T-helper 2 cell treated with Interferon-gamma antibody and Interleukin-4, amounts not matched to agents 5 μg/mL and 100 μg/mL, for 36 hours (primary cell): ENCODE results near the gene TMPRSS13.
A peak's percentile ranks its signal among the peaks of the same experiment; 100 is the strongest.
"Not testable (repeated sequence)": the region's sequence is repeated elsewhere in the genome, so short reads cannot be mapped to it uniquely, and the experiment has no call there.

ENCODE experiments used
- DNase-seq: peaks from one replicate; pipeline ENCODE4 v3.0.0; 2021; ENCODE audit warnings: low spot score
- H3K27ac Mint-ChIP-seq: one replicate; pipeline ENCODE4 v1.8.0; 2021; ENCODE audit warnings: mild to moderate bottlenecking, mixed read lengths
- H3K27me3 Mint-ChIP-seq: one replicate; pipeline ENCODE4 v1.8.0; 2021; ENCODE audit warnings: low read depth, mixed read lengths
- H3K36me3 Mint-ChIP-seq: one replicate; pipeline ENCODE4 v1.8.0; 2021; ENCODE audit warnings: low read depth, mixed read lengths
- H3K4me1 Mint-ChIP-seq: one replicate; pipeline ENCODE4 v1.8.0; 2021; ENCODE audit warnings: low read depth, mixed read lengths
- H3K4me3 Mint-ChIP-seq: one replicate; pipeline ENCODE4 v1.8.0; 2022; ENCODE audit warnings: mild to moderate bottlenecking, moderate library complexity, mixed read lengths
- H3K9me3 Mint-ChIP-seq: one replicate; pipeline ENCODE4 v1.8.0; 2021; ENCODE audit warnings: mixed read lengths

Gene TMPRSS13

GRCh38 chr11:117929142-117929915 lies at the start of gene TMPRSS13:
Gene TMPRSS13, minus strand, starts transcription at chr11:117929402. Its CDS starts 95 bp downstream, at chr11:117929307.
- H3K4me3 Mint-ChIP-seq, result peak within 1 kb of the TSS; percentile 73
- H3K27me3 Mint-ChIP-seq, result no peaks in the 10 kb centered on the region
- no peaks in the 10 kb centered on the region for H3K36me3 Mint-ChIP-seq
- no peak for DNase-seq
- H3K4me1 Mint-ChIP-seq, result peaks cover 44% of the 10 kb centered on the region
- H3K27ac Mint-ChIP-seq, result peak within 1 kb of the TSS; percentile 92
- H3K9me3 Mint-ChIP-seq, result no peaks in the 10 kb centered on the region

- Mint-ChIP-seq H3K27ac (peak overlapping the region; percentile 70), H3K27me3 (no peaks in the 10 kb centered on the region), H3K36me3 (peaks cover 59% of the 10 kb centered on the region), H3K4me3 (peak overlapping the region; percentile 22), H3K9me3 (peaks cover 6% of the 10 kb centered on the region), H3K4me1 (peaks cover 68% of the 10 kb centered on the region)
- no peak for DNase-seq
These were observed 49.8 kb upstream of the TMPRSS13 start for GRCh38 chr11:117978991-117979390.

GRCh38 chr11:117978291-117978910 lies 49.2 kb upstream of the TMPRSS13 start:
- Mint-ChIP-seq H3K4me1 (peaks cover 65% of the 10 kb centered on the region), H3K36me3 (peaks cover 55% of the 10 kb centered on the region), H3K27ac (peak overlapping the region; percentile 79)
- not testable (repeated sequence) for H3K4me3 Mint-ChIP-seq, H3K27me3 Mint-ChIP-seq, H3K9me3 Mint-ChIP-seq, DNase-seq

- not testable (repeated sequence) for H3K9me3 Mint-ChIP-seq, DNase-seq, H3K27me3 Mint-ChIP-seq
- Mint-ChIP-seq H3K4me3 (peak overlapping the region; percentile 74), H3K27ac (peak overlapping the region; percentile 79), H3K4me1 (peaks cover 65% of the 10 kb centered on the region), H3K36me3 (peaks cover 52% of the 10 kb centered on the region)
These were observed 48.5 kb upstream of the TMPRSS13 start for GRCh38 chr11:117977612-117978264.

GRCh38 chr11:117977029-117977428 lies 47.8 kb upstream of the TMPRSS13 start:
- peaks cover 55% of the 10 kb centered on the region for H3K36me3 Mint-ChIP-seq
- peak overlapping the region; percentile 30 for H3K4me3 Mint-ChIP-seq
- DNase-seq, result no peak
- H3K27ac Mint-ChIP-seq, result peak overlapping the region; percentile 63
- H3K4me1 Mint-ChIP-seq, result peaks cover 70% of the 10 kb centered on the region
- H3K27me3 Mint-ChIP-seq, result no peaks in the 10 kb centered on the region
- peaks cover 6% of the 10 kb centered on the region for H3K9me3 Mint-ChIP-seq

GRCh38 chr11:117976445-117976844 lies 47.2 kb upstream of the TMPRSS13 start:
- Mint-ChIP-seq H3K4me3 (no peak overlapping the region), H3K4me1 (peaks cover 68% of the 10 kb centered on the region), H3K9me3 (peaks cover 6% of the 10 kb centered on the region), H3K27me3 (no peaks in the 10 kb centered on the region), H3K27ac (peak overlapping the region; percentile 63), H3K36me3 (peaks cover 50% of the 10 kb centered on the region)
- DNase-seq, result no peak

- peaks cover 79% of the 10 kb centered on the region for H3K4me1 Mint-ChIP-seq
These were observed 44.3 kb upstream of the TMPRSS13 start for GRCh38 chr11:117973503-117973860.

GRCh38 chr11:117972629-117973502 lies 43.7 kb upstream of the TMPRSS13 start:
- Mint-ChIP-seq H3K4me1 (peaks cover 79% of the 10 kb centered on the region), H3K9me3 (peaks cover 3% of the 10 kb centered on the region), H3K4me3 (peak overlapping the region; percentile 49), H3K27me3 (no peaks in the 10 kb centered on the region), H3K27ac (peak overlapping the region; percentile 38), H3K36me3 (peaks cover 42% of the 10 kb centered on the region)
- no peak for DNase-seq

More at GRCh38 chr11:117973503-117973860, 44.3 kb upstream of the TMPRSS13 start:
- Mint-ChIP-seq H3K9me3 (peaks cover 6% of the 10 kb centered on the region), H3K4me3 (peak overlapping the region; percentile 49), H3K27me3 (no peaks in the 10 kb centered on the region), H3K36me3 (peaks cover 44% of the 10 kb centered on the region), H3K27ac (peak overlapping the region; percentile 38)
- no peak for DNase-seq

GRCh38 chr11:117972044-117972443 lies 42.8 kb upstream of the TMPRSS13 start:
- H3K9me3 Mint-ChIP-seq, result no peaks in the 10 kb centered on the region
- no peaks in the 10 kb centered on the region for H3K27me3 Mint-ChIP-seq
- peaks cover 72% of the 10 kb centered on the region for H3K4me1 Mint-ChIP-seq
- H3K36me3 Mint-ChIP-seq, result peaks cover 34% of the 10 kb centered on the region
- no peak overlapping the region for H3K27ac Mint-ChIP-seq
- H3K4me3 Mint-ChIP-seq, result no peak overlapping the region
- no peak for DNase-seq

GRCh38 chr11:117970400-117971024 lies 41.3 kb upstream of the TMPRSS13 start:
- Mint-ChIP-seq H3K27me3 (no peaks in the 10 kb centered on the region), H3K4me1 (peaks cover 64% of the 10 kb centered on the region), H3K27ac (peak overlapping the region; percentile 65), H3K9me3 (no peaks in the 10 kb centered on the region), H3K4me3 (peak overlapping the region; percentile 61), H3K36me3 (peaks cover 20% of the 10 kb centered on the region)
- DNase-seq, result peak; percentile 56

GRCh38 chr11:117969160-117969991 lies 40.2 kb upstream of the TMPRSS13 start:
- H3K36me3 Mint-ChIP-seq, result peaks cover 17% of the 10 kb centered on the region
- H3K4me1 Mint-ChIP-seq, result peaks cover 57% of the 10 kb centered on the region
- H3K9me3 Mint-ChIP-seq, result no peaks in the 10 kb centered on the region
- H3K4me3 Mint-ChIP-seq, result peak overlapping the region; percentile 61
- DNase-seq, result no peak
- H3K27ac Mint-ChIP-seq, result peak overlapping the region; percentile 43
- H3K27me3 Mint-ChIP-seq, result no peaks in the 10 kb centered on the region

GRCh38 chr11:117966908-117967307 lies 37.7 kb upstream of the TMPRSS13 start:
- Mint-ChIP-seq H3K9me3 (no peaks in the 10 kb centered on the region), H3K27me3 (no peaks in the 10 kb centered on the region), H3K36me3 (peaks cover 12% of the 10 kb centered on the region), H3K27ac (no peak overlapping the region), H3K4me1 (peaks cover 38% of the 10 kb centered on the region), H3K4me3 (no peak overlapping the region)
- no peak for DNase-seq
